HG03025 (cell line): ENCODE measurements around the gene CADM1.

Source experiments
- ATAC-seq: cut with Tn5 transposase; IDR thresholded peaks from one replicate; pipeline ENCODE4 v1.9.1; 2021; ENCODE audit warnings: mild to moderate bottlenecking, moderate library complexity; ENCODE audit not compliant: unreplicated experiment, low FRiP score

Gene CADM1

GRCh38 chr11:115298300-115299012 is 205.8 kb downstream of the CADM1 start:
- no peak for ATAC-seq

- ATAC-seq, result no peak
Measured at GRCh38 chr11:115297330-115297729, 206.9 kb downstream of the CADM1 start.

GRCh38 chr11:115291325-115291724 is 212.9 kb downstream of the CADM1 start:
- ATAC-seq, result no peak

DNA sequence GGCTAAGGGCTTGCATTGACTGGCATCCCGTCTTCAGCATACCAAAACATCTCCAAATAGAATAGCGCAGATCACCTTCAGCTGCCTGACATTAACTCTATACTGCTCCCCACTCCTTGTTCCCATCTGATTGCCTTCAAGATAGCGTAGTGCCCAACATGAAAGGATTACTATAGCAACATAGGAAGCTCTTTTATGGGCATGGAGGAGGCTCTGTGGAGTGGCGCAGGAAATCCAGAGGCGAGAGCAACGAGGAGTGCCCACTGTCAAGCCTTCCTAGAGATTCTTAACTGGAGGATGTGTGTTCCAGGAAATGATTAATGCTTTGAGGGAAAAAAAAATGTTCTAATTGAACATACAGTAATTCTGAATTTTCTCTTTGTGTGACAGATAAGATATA is 213.3 kb downstream of the CADM1 start:
- ATAC-seq, result no peak

DNA sequence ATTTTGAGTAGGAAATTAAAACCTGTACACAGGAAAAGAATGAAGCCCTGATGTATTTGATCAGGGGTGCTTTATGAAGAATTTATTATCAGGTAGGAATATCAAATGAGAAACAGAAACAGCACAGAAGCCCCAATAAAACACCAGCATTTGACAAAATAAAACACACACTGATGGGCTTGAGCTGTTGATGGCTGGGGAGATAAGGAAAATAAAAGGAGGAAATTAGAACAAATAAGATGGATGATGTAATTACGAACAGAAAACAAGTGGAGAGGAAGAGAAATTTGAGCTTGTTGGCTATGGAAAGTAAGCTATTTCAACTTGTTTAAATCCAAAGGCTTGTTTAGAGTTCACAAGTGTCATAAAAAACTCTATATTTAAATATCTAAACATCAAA is 213.7 kb downstream of the CADM1 start:
- no peak for ATAC-seq

DNA sequence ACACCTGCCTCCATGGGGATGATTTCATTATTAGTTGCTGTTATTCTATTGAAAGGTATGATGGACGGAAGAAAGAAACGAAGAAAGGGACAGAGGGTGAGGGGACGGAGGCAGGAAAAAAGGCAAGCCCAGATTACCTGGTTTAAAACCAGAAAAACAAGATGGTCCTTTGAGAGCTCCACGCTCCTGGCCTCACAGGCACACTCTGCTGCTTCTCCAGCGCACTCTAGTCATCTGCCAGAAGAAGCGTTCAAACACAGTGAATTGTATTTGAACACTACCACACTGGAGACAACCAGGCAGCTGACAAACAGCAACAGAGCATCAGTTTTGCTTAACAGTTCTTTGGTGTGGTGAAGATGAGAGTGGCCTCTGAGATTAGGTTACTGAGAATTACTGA is 216.9 kb downstream of the CADM1 start:
- no peak for ATAC-seq

- no peak for ATAC-seq
Measured at GRCh38 chr11:115286614-115287013, 217.6 kb downstream of the CADM1 start.

- ATAC-seq, result no peak
Measured at GRCh38 chr11:115284773-115285172, 219.4 kb downstream of the CADM1 start.

DNA sequence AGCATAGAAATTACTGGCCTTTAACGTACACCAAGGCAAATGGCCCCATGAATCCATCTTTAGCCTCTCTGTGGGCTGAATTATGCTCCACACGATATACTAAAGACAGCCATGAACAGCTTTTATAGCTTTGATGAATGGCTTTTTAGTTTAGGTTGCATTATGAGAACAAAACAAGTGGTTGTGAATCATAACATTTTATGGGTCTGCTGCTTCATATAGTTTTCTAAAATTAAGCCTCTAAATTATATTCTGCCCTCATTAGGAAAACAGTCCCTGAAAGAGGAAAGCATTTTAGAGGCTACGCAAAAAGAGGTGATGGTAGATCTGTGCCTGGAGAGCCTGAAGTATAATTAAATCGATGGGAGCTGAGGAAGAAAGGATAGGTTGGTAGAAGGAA is 221.3 kb downstream of the CADM1 start:
- ATAC-seq, result no peak

- no peak for ATAC-seq
Measured at GRCh38 chr11:115280775-115281174, 223.4 kb downstream of the CADM1 start.

- no peak for ATAC-seq
Measured at GRCh38 chr11:115279813-115280761, 224.1 kb downstream of the CADM1 start.

GRCh38 chr11:115276799-115277198 is 227.4 kb downstream of the CADM1 start:
- no peak for ATAC-seq

- no peak for ATAC-seq
Measured at GRCh38 chr11:115276191-115276590, 228.0 kb downstream of the CADM1 start.

DNA sequence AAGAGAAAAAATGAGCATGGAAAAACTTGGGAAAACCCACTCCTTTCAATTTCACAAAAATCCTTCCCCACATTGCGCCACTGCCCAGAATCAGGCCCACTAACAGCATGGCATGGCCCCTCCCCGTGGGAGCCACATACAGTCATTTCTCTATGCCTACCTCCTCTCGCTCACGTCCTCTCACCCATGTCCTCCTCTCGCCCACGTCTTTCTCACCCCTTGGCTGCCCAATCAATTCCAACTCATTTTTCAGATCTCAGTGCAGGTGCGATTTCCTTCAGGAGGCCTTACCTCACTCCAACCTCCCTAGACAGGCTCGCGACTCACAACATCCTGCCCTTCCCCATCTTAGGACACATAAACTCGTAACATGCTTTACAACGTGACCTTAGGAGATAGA is 229.2 kb downstream of the CADM1 start:
- no peak for ATAC-seq

- ATAC-seq, result no peak
Measured at GRCh38 chr11:115272925-115273324, 231.3 kb downstream of the CADM1 start.

DNA sequence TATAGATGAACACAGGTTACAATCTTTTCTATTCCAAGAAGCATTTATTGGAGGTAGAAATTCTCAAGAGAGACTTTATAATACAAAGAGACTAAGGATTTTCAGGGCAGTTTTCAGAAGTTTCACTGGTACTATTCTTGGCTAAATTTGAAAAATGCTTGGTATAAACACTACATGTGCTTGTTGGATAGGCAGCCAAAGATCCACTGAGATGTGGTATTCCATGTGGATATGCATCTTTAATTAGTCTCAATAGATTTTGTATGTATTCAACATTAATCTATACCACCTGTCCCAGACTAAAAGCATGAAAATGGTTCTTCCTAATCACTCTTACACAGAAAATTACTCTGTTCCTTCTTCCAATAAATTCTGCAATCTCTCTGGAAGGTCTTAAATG is 232.6 kb downstream of the CADM1 start:
- ATAC-seq, result no peak

DNA sequence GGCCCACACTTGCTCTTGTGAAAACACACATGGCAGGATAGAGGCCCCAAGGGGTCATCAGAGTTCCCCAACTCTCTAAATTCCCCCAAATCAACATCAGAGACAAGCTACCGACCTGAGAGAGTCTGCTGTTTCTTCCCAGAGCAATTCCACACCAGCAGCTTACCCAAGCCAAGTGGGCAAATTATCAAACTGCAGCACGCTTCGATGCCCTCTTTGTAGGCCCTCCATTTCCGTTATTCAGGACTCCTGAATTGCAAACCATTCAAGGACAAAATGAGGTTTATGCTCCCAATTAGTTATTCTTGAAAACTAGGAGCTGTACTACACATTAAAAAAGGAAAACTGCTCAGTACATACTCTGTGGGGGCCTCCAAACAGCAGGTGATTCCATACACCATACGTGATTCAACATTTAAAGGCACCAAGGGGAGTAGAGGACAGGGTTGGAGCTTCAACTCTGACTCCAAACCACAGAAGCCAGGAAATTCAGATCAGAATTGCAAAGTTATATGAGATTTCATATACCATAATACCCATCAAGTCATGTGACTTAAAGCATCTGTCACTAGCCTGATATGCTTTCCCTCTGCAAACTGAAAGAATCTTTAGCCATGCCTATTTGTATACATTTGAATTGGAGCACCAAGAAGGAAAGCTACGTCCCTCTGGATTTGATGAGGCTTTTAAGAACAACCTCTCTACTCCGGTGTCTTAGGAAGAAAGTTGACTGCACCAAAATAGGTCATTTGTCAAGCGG is 234.8 kb downstream of the CADM1 start:
- no peak for ATAC-seq

DNA sequence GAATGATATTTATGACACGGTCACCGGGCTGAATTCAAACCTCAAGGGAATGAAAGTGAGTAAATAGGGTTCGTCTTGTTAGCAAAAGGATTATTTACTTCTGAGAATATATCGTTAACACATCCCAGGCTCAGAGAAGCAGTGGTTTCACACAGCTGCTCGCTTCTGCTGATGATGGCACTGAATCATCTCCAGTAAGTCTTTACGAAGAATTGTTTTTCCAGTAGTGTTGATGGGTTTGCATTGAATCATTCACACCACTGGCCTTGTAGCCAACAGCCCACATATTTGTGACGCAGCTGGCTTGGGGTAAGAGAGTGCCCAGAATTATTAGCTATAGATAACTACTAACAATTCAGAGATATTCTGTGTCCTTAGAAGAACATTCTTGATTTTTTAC is 236.3 kb downstream of the CADM1 start:
- ATAC-seq, result no peak

DNA sequence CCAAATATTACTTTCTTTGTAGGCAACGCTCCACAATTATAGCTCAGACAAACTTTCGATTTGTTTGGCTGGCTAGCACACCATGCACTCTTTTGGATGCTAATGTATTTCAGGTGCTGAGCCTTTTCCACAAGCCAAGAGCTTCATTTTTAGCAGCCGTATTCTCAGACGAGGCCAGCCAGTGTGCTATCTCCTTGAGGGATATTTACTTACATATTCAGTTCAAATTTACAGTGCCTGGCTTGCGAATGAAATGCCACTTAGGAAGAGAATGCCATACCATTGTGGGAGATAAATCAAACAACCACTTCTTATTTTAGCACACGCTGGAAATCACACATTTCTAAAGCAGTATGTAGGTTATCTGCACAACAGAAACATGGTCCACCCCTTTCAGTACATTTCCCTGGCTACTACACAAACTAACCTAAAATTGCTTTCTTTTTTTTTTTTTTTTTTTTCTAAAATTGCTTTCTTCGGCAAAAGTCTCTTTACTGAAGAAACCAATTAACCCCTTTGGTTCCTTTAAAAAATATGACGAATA is 236.9 kb downstream of the CADM1 start:
- no peak for ATAC-seq

- no peak for ATAC-seq
Measured at GRCh38 chr11:115266066-115266639, 238.1 kb downstream of the CADM1 start.
